ENCODE results near the gene QARS1. TPM values are rescaled to one million over a fixed set of nuclear protein-coding genes. Genes with fewer than 3 reads are reported as not detected.

QARS1 gene
- total RNA-seq, 1 donor from 2014 or later = 408 TPM

GRCh38 chr3:49076116-49076515 is 28.4 kb downstream of the QARS1 start:
- H3K4me3 Mint-ChIP-seq = no peak overlapping the region
- H3K36me3 Mint-ChIP-seq = peaks cover 12% of the 10 kb centered on the region
- no peak for DNase-seq (ENCODE audit: extremely low spot score, unreplicated experiment)
- no peaks in the 10 kb centered on the region for H3K4me1 Mint-ChIP-seq (ENCODE audit: unreplicated experiment)
- no peak for TF ChIP-seq CTCF (conservative IDR thresholded peaks at IDR 0.05)
- H3K27ac Mint-ChIP-seq = no peak overlapping the region
- H3K27me3 Mint-ChIP-seq = no peaks in the 10 kb centered on the region
- no peaks in the 10 kb centered on the region for H3K9me3 Mint-ChIP-seq

- H3K4me1 Mint-ChIP-seq (ENCODE audit: unreplicated experiment) = no peaks in the 10 kb centered on the region
- H3K27ac Mint-ChIP-seq = no peak overlapping the region
- no peak overlapping the region for H3K4me3 Mint-ChIP-seq
- no peak for DNase-seq (ENCODE audit: extremely low spot score, unreplicated experiment)
- H3K36me3 Mint-ChIP-seq = peaks cover 8% of the 10 kb centered on the region
- no peaks in the 10 kb centered on the region for H3K27me3 Mint-ChIP-seq
- H3K9me3 Mint-ChIP-seq = no peaks in the 10 kb centered on the region
- TF ChIP-seq CTCF (conservative IDR thresholded peaks at IDR 0.05) = no peak
Measured at GRCh38 chr3:49058011-49058410, 46.5 kb downstream of the QARS1 start.

GRCh38 chr3:49057268-49057667 is 47.3 kb downstream of the QARS1 start:
- H3K27ac Mint-ChIP-seq = no peak overlapping the region
- no peak for DNase-seq (ENCODE audit: extremely low spot score, unreplicated experiment)
- no peak for TF ChIP-seq CTCF (conservative IDR thresholded peaks at IDR 0.05)
- H3K36me3 Mint-ChIP-seq = peaks cover 12% of the 10 kb centered on the region
- H3K9me3 Mint-ChIP-seq = no peaks in the 10 kb centered on the region
- no peak overlapping the region for H3K4me3 Mint-ChIP-seq
- no peaks in the 10 kb centered on the region for H3K4me1 Mint-ChIP-seq (ENCODE audit: unreplicated experiment)
- no peaks in the 10 kb centered on the region for H3K27me3 Mint-ChIP-seq

GRCh38 chr3:49054344-49054862 is 50.2 kb downstream of the QARS1 start:
- Mint-ChIP-seq H3K27ac (no peak overlapping the region), H3K36me3 (peaks cover 23% of the 10 kb centered on the region), H3K4me1 (ENCODE audit: unreplicated experiment) (no peaks in the 10 kb centered on the region), H3K27me3 (no peaks in the 10 kb centered on the region), H3K9me3 (no peaks in the 10 kb centered on the region), H3K4me3 (no peak overlapping the region)
- no peak for DNase-seq (ENCODE audit: extremely low spot score, unreplicated experiment)
- TF ChIP-seq CTCF (conservative IDR thresholded peaks at IDR 0.05) = no peak

DNA sequence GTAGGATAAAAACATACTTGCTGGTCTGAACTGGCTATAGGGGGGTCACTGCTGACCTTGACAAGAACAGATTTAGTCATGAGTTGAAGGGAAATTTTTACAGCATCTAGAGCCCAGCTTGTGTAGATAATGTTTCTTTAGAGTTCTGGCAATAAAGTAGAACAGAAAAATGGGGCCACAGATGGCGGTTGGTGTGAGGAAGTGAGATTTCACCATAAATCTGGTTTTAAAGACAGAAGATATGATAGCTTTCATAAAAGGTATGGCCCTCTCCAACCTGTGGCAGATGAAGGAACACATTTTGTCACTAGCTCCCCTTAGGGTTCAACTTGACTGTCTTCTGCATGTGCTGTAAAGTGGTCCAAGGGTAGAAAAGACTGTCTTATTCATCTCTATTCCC is 51.0 kb downstream of the QARS1 start:
- H3K27ac Mint-ChIP-seq = no peak overlapping the region
- no peak for TF ChIP-seq CTCF (conservative IDR thresholded peaks at IDR 0.05)

More for the DNA sequence above, 51.0 kb downstream of the QARS1 start:
- DNase-seq (ENCODE audit: extremely low spot score, unreplicated experiment) = no peak
- H3K4me3 Mint-ChIP-seq = no peak overlapping the region
- no peaks in the 10 kb centered on the region for H3K27me3 Mint-ChIP-seq
- no peaks in the 10 kb centered on the region for H3K9me3 Mint-ChIP-seq
- H3K36me3 Mint-ChIP-seq = peaks cover 23% of the 10 kb centered on the region
- no peaks in the 10 kb centered on the region for H3K4me1 Mint-ChIP-seq (ENCODE audit: unreplicated experiment)

Small RNAs within 50 kb of the gene (microRNA-seq; reads per million reads assigned to microRNA genes)
- not detected for gene MIR6890

Other genes starting within 250 kb of the QARS1 start
- gene SLC25A20, start 205.9 kb downstream of the QARS1 start, total RNA-seq (ENCODE audit: low replicate concordance) = 15.2 and 15.3 TPM in 2 replicates
- 82.3 and 84.4 TPM in 2 replicates for gene ARIH2, start 185.9 kb downstream of the QARS1 start, total RNA-seq (ENCODE audit: low replicate concordance)
- 47.4 and 54.8 TPM in 2 replicates for gene P4HTM, start 114.5 kb downstream of the QARS1 start, total RNA-seq (ENCODE audit: low replicate concordance)
- 272 and 334 TPM in 2 replicates for gene WDR6, start 97.4 kb downstream of the QARS1 start, total RNA-seq (ENCODE audit: low replicate concordance)
- 31.2 and 36.0 TPM in 2 replicates for gene DALRD3, start 86.2 kb downstream of the QARS1 start, total RNA-seq (ENCODE audit: low replicate concordance)
- 62.0 and 67.0 TPM in 2 replicates for gene NDUFAF3, start 82.6 kb downstream of the QARS1 start, total RNA-seq (ENCODE audit: low replicate concordance)
- 221 and 256 TPM in 2 replicates for gene IMPDH2, start 75.4 kb downstream of the QARS1 start, total RNA-seq (ENCODE audit: low replicate concordance)
- gene QRICH1, start 10.7 kb downstream of the QARS1 start, total RNA-seq (ENCODE audit: low replicate concordance) = 115 and 123 TPM in 2 replicates
- 83.0 and 86.4 TPM in 2 replicates for gene USP19, start 16.1 kb upstream of the QARS1 start, total RNA-seq (ENCODE audit: low replicate concordance)
- 277 and 316 TPM in 2 replicates for gene LAMB2, start 28.3 kb upstream of the QARS1 start, total RNA-seq (ENCODE audit: low replicate concordance)
- gene CCDC71, start 61.6 kb upstream of the QARS1 start, total RNA-seq (ENCODE audit: low replicate concordance) = 27.4 and 28.5 TPM in 2 replicates
- gene KLHDC8B, start 66.8 kb upstream of the QARS1 start, total RNA-seq (ENCODE audit: low replicate concordance) = 42.1 and 57.6 TPM in 2 replicates
- gene C3orf62, start 172.5 kb upstream of the QARS1 start, total RNA-seq (ENCODE audit: low replicate concordance) = 5.6 and 10.7 TPM in 2 replicates
- 48.1 and 48.8 TPM in 2 replicates for gene USP4, start 235.3 kb upstream of the QARS1 start, total RNA-seq (ENCODE audit: low replicate concordance)